HEK293T (cell line): ENCODE data around the gene COL6A1.

ENCODE experiments used
- ARNT ChIP-seq: fragments of 450-650 bp; IDR thresholded peaks from 2 replicates; pipeline ENCODE4 v1.6.1; 2017; ENCODE audit warnings: mild to moderate bottlenecking
- BHLHE40 ChIP-seq: fragments of 450-650 bp; IDR thresholded peaks from 2 replicates; pipeline ENCODE4 v1.6.1; 2016; ENCODE audit warnings: mild to moderate bottlenecking, moderate library complexity, borderline replicate concordance
- ELF4 ChIP-seq: fragments of 450-650 bp; IDR thresholded peaks from 2 replicates; pipeline ENCODE4 v1.6.1; 2017; ENCODE audit warnings: antibody characterized with exemption
- FOXA1 ChIP-seq: fragments of 450-650 bp; IDR thresholded peaks from 2 replicates; pipeline ENCODE4 v1.6.1; 2016; ENCODE audit warnings: mild to moderate bottlenecking
- FOXK2 ChIP-seq: fragments of 450-650 bp; IDR thresholded peaks from 2 replicates; pipeline ENCODE4 v1.6.1; 2016; ENCODE audit warnings: mild to moderate bottlenecking
- FOXM1 ChIP-seq: fragments of 450-650 bp; IDR thresholded peaks from 2 replicates; pipeline ENCODE4 v1.6.1; 2017; ENCODE audit warnings: mild to moderate bottlenecking, borderline replicate concordance
- NFRKB ChIP-seq: fragments of 450-650 bp; IDR thresholded peaks from 2 replicates; pipeline ENCODE4 v1.6.1; 2016; ENCODE audit warnings: mild to moderate bottlenecking, moderate library complexity
- SP1 ChIP-seq: fragments of 450-650 bp; IDR thresholded peaks from 2 replicates; pipeline ENCODE4 v1.6.1; 2017
- SUZ12 ChIP-seq: fragments of 450-650 bp; IDR thresholded peaks from 2 replicates; pipeline ENCODE4 v1.6.1; 2016; ENCODE audit warnings: mild to moderate bottlenecking
- TARDBP ChIP-seq: fragments of 450-650 bp; IDR thresholded peaks from 2 replicates; pipeline ENCODE4 v1.6.1; 2016

GRCh38 chr21:45998871-45999580 is 17.5 kb downstream of the COL6A1 start:
- TF ChIP-seq FOXA1 (no peak), BHLHE40 (no peak), ARNT (no peak), FOXK2 (no peak), SUZ12 (no peak), SP1 (no peak), ELF4 (no peak), TARDBP (no peak), NFRKB (no peak), FOXM1 (no peak)
